ENCODE data around the gene ZSCAN5C. TPM values are rescaled to one million over a fixed set of nuclear protein-coding genes. Genes with fewer than 3 reads are reported as not detected.

The ZSCAN5C gene
- total and polyA plus RNA-seq, 2 donors (not counting 3 experiments of a cell fraction or from before 2014, with no cell fraction given), result not detected

DNA sequence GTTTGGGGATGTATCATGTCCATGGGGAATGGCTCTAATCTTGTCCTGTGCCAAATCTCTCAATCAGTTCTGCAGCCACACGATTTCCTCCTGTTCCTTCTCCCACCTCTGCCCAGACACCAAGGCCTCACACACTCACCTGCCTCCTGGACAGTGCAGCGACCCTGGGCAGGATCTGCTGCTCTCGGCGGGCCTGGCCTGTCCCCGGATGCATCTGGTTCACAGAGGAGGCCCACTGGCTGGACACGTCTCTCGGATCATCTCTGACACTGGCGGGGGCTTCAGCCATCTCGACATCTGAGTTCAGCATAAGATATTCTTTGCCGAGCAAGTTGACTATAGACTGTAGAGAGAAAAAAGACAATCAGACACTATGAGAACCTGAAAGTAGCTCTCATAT lies 10.4 kb upstream of the ZSCAN5C start:
- Histone ChIP-seq H4K20me1 (replicated peaks; ENCODE audit: control insufficient read depth, extremely low read depth, insufficient read depth, low read length) (no peaks in the 10 kb centered on the region), H3K27me3 (ENCODE audit: control insufficient read depth in 2 of 2, insufficient read depth in 2 of 2, low read length in 2 of 2) (no peaks in the 10 kb centered on the region), H2AFZ (ENCODE audit: low read depth, low read length) (no peak overlapping the region), H3K27ac (ENCODE audit: insufficient read depth, low read depth, low read length) (no peak overlapping the region), H3K9ac (replicated peaks; ENCODE audit: extremely low read depth, insufficient read depth, low read length) (no peak overlapping the region), H3K4me3 (replicated peaks in 1 of 3; ENCODE audit: insufficient read depth in 1 of 3, low read depth in 1 of 3, low read length in 3 of 3) (no peak overlapping the region), H3K36me3 (ENCODE audit: control insufficient read depth in 2 of 2, extremely low read depth in 1 of 2, insufficient read depth in 2 of 2, low read length in 2 of 2) (no peaks in the 10 kb centered on the region), H3K9me1 (replicated peaks; ENCODE audit: control insufficient read depth, extremely low read depth, insufficient read depth, low read length) (no peaks in the 10 kb centered on the region), H3K9me3 (replicated peaks; ENCODE audit: control insufficient read depth, insufficient read depth, low read length) (no peaks in the 10 kb centered on the region), H3K4me2 (ENCODE audit: insufficient read depth, low read length) (no peak overlapping the region), H3K4me1 (ENCODE audit: control insufficient read depth, extremely low read depth, insufficient read depth, low read length) (no peaks in the 10 kb centered on the region), H3K79me2 (ENCODE audit: control insufficient read depth, insufficient read depth, low read length) (no peaks in the 10 kb centered on the region)
- FAIRE-seq (no peak), DNase-seq (ENCODE audit: low read depth, low spot score) (no peak)
- TF ChIP-seq, protein P1, sequence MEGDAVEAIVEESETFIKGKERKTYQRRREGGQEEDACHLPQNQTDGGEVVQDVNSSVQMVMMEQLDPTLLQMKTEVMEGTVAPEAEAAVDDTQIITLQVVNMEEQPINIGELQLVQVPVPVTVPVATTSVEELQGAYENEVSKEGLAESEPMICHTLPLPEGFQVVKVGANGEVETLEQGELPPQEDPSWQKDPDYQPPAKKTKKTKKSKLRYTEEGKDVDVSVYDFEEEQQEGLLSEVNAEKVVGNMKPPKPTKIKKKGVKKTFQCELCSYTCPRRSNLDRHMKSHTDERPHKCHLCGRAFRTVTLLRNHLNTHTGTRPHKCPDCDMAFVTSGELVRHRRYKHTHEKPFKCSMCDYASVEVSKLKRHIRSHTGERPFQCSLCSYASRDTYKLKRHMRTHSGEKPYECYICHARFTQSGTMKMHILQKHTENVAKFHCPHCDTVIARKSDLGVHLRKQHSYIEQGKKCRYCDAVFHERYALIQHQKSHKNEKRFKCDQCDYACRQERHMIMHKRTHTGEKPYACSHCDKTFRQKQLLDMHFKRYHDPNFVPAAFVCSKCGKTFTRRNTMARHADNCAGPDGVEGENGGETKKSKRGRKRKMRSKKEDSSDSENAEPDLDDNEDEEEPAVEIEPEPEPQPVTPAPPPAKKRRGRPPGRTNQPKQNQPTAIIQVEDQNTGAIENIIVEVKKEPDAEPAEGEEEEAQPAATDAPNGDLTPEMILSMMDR (IDR thresholded peaks at IDR 0.05; ENCODE audit: extremely low read depth in 1 of 2, insufficient read depth in 1 of 2, low read depth in 1 of 2, low read length in 2 of 2), result no peak
- intact Hi-C loops (cut with micrococcal nuclease) (no loop called here), dilution Hi-C loops (cut with MboI; ENCODE audit: extremely low pct_ligation_motif_present, low sequenced_read_pairs) (no loop called here)
- CTCF ChIA-PET, result interaction anchor here (0.9 kb wide), 1 partner anchor 118 kb away, joined by 3 read pairs; no protein-coding TSS in a partner anchor
- BruUV-seq (replicated peaks), result no TSS peak
- POLR2A ChIA-PET, result no interaction called here

DNA sequence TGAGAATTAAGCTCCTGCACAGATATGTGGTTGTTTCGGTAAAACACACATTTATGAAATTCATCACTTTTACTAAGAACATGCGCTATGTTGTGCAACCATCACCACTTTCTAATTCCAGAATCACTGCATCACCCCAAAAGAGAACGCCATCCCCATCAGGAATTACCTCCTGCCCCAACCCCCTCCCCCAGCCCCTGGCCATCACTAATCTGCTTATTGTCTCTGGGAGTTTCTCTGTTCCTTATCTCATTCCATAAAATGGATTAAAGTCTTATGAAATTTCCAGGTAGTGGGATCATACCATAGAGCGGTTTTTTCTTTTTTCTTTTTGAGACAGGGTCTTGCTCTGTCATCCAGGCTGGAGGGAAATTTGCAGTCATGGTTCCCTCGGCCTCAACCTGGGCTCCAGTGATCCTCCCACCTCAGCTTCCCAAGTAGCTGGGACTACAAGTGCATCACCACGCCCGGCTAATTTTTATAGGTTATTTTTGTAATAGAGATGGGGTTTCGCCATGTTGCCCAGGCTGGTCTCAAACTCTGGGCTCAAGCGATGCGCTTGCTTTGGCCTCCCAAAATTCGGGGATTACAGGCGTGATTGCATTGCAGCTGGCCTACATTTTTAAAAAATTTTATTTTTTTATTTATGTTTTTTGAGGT lies 8.0 kb upstream of the ZSCAN5C start:
- TF ChIP-seq EZH2 (IDR thresholded peaks at IDR 0.05; ENCODE audit: borderline replicate concordance, low read depth, low read length, severe bottlenecking), result no peak
- no peak for TF ChIP-seq MYC (IDR thresholded peaks at IDR 0.05; ENCODE audit: low read depth, low read length)
- TF ChIP-seq GATA2 (IDR thresholded peaks at IDR 0.05; ENCODE audit: insufficient read depth, insufficient read length, low read depth, low read length), result no peak
- no peak for TF ChIP-seq FOS (IDR thresholded peaks at IDR 0.05; ENCODE audit: borderline replicate concordance, insufficient read depth, low read length)
- no peak for TF ChIP-seq JUN (IDR thresholded peaks at IDR 0.05; ENCODE audit: borderline replicate concordance, insufficient read depth, insufficient read length, low read depth)
- TF ChIP-seq MAX (IDR thresholded peaks at IDR 0.05; ENCODE audit: insufficient read depth, insufficient read length), result no peak
- TF ChIP-seq, protein P1 (IDR thresholded peaks at IDR 0.05; ENCODE audit: extremely low read depth in 1 of 2, insufficient read depth in 1 of 2, low read depth in 1 of 2, low read length in 2 of 2), result no peak
- TF ChIP-seq POLR2AphosphoS5 (IDR thresholded peaks at IDR 0.05; ENCODE audit: insufficient read depth, low read depth, low read length), result no peak
- no peak for TF ChIP-seq POLR2A (IDR thresholded peaks at IDR 0.05; ENCODE audit: low read depth, low read length)
- Histone ChIP-seq H3K9ac (replicated peaks; ENCODE audit: extremely low read depth, insufficient read depth, low read length) (no peak overlapping the region), H3K79me2 (ENCODE audit: control insufficient read depth, insufficient read depth, low read length) (no peaks in the 10 kb centered on the region), H3K4me2 (ENCODE audit: insufficient read depth, low read length) (no peak overlapping the region), H3K9me1 (replicated peaks; ENCODE audit: control insufficient read depth, extremely low read depth, insufficient read depth, low read length) (no peaks in the 10 kb centered on the region), H3K9me3 (replicated peaks; ENCODE audit: control insufficient read depth, insufficient read depth, low read length) (no peaks in the 10 kb centered on the region), H4K20me1 (replicated peaks; ENCODE audit: control insufficient read depth, extremely low read depth, insufficient read depth, low read length) (no peaks in the 10 kb centered on the region), H3K4me3 (replicated peaks in 1 of 3; ENCODE audit: insufficient read depth in 1 of 3, low read depth in 1 of 3, low read length in 3 of 3) (no peak overlapping the region), H2AFZ (ENCODE audit: low read depth, low read length) (no peak overlapping the region), H3K36me3 (ENCODE audit: control insufficient read depth in 2 of 2, extremely low read depth in 1 of 2, insufficient read depth in 2 of 2, low read length in 2 of 2) (no peaks in the 10 kb centered on the region), H3K27ac (ENCODE audit: insufficient read depth, low read depth, low read length) (no peak overlapping the region), H3K27me3 (ENCODE audit: control insufficient read depth in 2 of 2, insufficient read depth in 2 of 2, low read length in 2 of 2) (no peaks in the 10 kb centered on the region), H3K4me1 (ENCODE audit: control insufficient read depth, extremely low read depth, insufficient read depth, low read length) (no peaks in the 10 kb centered on the region)
- intact Hi-C loops (cut with micrococcal nuclease) (no loop called here), dilution Hi-C loops (cut with MboI; ENCODE audit: extremely low pct_ligation_motif_present, low sequenced_read_pairs) (no loop called here)
- no TSS peak for BruUV-seq (replicated peaks)
- POLR2A ChIA-PET, result no interaction called here
- CTCF ChIA-PET, result interaction anchor here (2.0 kb wide), 1 partner anchor 128 kb away, joined by 5 read pairs; no protein-coding TSS in a partner anchor
- FAIRE-seq (no peak), DNase-seq (ENCODE audit: low read depth, low spot score) (no peak)

Measured in endothelial cell of umbilical vein (primary cell).